ENCODE measurements around the gene NUP214. TPM values are rescaled to one million over a fixed set of nuclear protein-coding genes. Genes with fewer than 3 reads are reported as not detected.

Gene NUP214
- total RNA-seq, 1 donor from 2014 or later, result 30.5 TPM

DNA sequence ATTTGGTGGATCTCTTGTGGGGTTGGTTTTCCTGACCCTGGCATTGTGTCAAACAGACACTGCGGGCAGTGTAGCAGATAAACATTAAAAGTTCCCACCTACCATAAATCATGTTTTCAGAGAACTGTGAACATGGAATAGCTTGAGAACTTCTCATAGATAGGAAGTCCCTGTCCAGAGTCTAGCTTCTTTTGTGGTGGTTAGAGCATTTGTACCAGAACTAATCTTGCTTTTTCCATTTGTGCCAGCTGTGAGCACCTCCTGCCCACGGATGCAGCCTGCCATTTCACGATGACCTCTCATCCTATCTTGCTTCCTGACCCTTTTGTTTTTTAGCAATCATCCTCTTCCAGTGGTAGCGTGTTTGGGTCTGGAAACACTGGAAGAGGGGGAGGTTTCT lies 89.5 kb downstream of the NUP214 start:
- H3K36me3 ChIP-seq (ENCODE audit: control insufficient read depth, insufficient read depth, low read length), result no peaks in the 10 kb centered on the region
- TF ChIP-seq, protein P1, sequence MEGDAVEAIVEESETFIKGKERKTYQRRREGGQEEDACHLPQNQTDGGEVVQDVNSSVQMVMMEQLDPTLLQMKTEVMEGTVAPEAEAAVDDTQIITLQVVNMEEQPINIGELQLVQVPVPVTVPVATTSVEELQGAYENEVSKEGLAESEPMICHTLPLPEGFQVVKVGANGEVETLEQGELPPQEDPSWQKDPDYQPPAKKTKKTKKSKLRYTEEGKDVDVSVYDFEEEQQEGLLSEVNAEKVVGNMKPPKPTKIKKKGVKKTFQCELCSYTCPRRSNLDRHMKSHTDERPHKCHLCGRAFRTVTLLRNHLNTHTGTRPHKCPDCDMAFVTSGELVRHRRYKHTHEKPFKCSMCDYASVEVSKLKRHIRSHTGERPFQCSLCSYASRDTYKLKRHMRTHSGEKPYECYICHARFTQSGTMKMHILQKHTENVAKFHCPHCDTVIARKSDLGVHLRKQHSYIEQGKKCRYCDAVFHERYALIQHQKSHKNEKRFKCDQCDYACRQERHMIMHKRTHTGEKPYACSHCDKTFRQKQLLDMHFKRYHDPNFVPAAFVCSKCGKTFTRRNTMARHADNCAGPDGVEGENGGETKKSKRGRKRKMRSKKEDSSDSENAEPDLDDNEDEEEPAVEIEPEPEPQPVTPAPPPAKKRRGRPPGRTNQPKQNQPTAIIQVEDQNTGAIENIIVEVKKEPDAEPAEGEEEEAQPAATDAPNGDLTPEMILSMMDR (IDR thresholded peaks at IDR 0.05; ENCODE audit: insufficient read depth, low read length, poor library complexity, severe bottlenecking), result no peak

DNA sequence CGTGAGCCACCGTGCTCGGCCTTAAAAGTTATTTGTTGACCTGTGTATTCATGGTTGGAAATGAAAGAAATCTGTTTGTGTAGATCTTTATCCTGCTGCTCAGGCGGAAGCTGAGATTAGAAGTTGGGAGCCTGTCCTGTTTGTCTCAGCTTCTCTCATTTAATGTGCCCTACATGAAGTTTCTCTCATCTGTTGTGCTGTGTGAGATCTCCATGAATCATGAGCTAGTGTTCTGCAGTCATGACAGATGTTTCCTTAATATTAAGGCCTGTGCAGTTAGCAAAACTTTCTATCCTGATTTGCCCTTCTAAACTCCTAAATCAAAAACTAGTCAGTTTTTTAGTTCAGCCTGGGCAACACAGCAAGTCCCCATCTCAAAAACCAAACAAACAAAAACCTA lies 91.4 kb downstream of the NUP214 start:
- no peak overlapping the region for H3K4me3 ChIP-seq (ENCODE audit: low read depth, low read length)
- DNase-seq (ENCODE audit: low read depth), result no peak
- H3K27me3 ChIP-seq (ENCODE audit: control insufficient read depth, insufficient read depth, low read length), result no peaks in the 10 kb centered on the region
- no peaks in the 10 kb centered on the region for H3K36me3 ChIP-seq (ENCODE audit: control insufficient read depth, insufficient read depth, low read length)
- TF ChIP-seq, protein P1 (IDR thresholded peaks at IDR 0.05; ENCODE audit: insufficient read depth, low read length, poor library complexity, severe bottlenecking), result no peak

More for the DNA sequence above, 89.5 kb downstream of the NUP214 start:
- no peaks in the 10 kb centered on the region for H3K27me3 ChIP-seq (ENCODE audit: control insufficient read depth, insufficient read depth, low read length)
- H3K4me3 ChIP-seq (ENCODE audit: low read depth, low read length), result no peak overlapping the region
- no peak for DNase-seq (ENCODE audit: low read depth)

DNA sequence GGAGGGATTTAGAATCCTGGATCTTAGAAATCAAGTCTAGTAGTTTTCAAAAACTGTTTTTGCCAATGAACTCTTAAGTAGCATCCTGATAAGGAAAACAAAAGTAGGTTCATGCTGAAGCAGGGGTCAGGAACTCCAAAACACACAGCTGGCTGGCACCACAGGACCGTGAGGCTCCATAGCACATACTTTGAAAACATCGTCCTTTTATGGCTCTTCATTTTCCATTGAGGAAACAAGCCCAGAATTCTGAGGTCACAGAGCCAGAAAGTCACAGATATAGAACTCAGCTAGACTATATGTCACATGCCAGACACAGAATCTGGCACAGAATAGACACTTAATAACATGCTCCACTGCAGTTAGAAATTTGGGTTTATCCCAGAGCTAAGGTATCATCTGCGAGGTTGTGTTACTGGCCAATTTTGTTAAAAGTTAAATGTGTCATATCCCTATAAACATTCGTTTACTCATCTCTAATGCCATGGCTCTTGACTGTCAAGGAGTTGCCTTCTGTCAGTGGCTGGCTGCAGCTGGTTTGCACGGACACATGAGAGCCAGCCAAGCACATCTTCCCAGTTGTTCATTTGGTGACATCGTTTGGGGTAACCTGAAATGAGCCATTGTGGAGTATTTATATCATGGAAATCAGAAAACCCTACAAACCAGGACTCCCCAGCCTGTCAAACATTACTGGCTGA lies 92.1 kb downstream of the NUP214 start:
- no peaks in the 10 kb centered on the region for H3K36me3 ChIP-seq (ENCODE audit: control insufficient read depth, insufficient read depth, low read length)
- no peak overlapping the region for H3K4me3 ChIP-seq (ENCODE audit: low read depth, low read length)
- H3K27me3 ChIP-seq (ENCODE audit: control insufficient read depth, insufficient read depth, low read length), result no peaks in the 10 kb centered on the region
- TF ChIP-seq, protein P1 (IDR thresholded peaks at IDR 0.05; ENCODE audit: insufficient read depth, low read length, poor library complexity, severe bottlenecking), result no peak
- DNase-seq (ENCODE audit: low read depth), result no peak

DNA sequence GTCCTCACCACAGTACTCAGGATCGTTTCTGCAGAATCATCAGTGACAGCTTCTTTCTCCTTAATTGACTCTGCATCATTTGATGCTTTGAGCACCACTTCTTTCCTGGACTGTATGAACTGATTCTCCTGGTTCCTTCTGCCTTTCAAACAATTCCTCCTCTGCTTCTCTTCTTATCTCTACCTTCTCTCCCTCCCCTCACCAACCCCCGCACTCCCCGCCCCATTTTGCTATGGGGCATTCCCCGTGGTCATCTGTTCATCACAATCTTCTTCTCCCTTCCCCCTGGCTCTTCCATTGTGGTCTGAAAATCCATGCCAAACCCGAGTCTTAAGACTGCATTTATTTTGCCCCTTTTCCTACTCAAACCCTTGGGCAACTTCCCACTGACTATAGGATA lies 93.0 kb downstream of the NUP214 start:
- Histone ChIP-seq H3K36me3 (ENCODE audit: control insufficient read depth, insufficient read depth, low read length) (no peaks in the 10 kb centered on the region), H3K4me3 (ENCODE audit: low read depth, low read length) (no peak overlapping the region), H3K27me3 (ENCODE audit: control insufficient read depth, insufficient read depth, low read length) (no peaks in the 10 kb centered on the region)
- TF ChIP-seq, protein P1 (IDR thresholded peaks at IDR 0.05; ENCODE audit: insufficient read depth, low read length, poor library complexity, severe bottlenecking), result no peak
- no peak for DNase-seq (ENCODE audit: low read depth)

DNA sequence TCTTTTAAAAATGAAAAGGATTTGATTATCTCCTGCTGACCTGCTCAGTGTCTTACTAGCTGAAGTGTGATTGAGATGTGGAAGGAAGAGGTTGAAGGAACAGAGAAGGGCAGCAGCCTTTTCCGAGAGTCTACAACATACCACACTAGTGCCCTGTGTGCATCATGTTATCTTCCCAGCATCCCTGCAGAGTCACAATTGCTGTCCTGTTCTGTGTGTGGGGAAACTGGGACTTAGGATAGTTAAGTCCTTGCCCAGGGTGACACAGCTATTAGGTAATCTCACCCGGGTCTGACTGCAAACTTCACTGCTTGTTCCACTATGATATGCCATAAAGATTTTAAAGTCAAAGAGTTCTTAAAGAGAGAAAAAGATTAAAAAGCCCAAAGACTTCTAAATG lies 95.1 kb downstream of the NUP214 start:
- H3K4me3 ChIP-seq (ENCODE audit: low read depth, low read length), result no peak overlapping the region
- TF ChIP-seq, protein P1 (IDR thresholded peaks at IDR 0.05; ENCODE audit: insufficient read depth, low read length, poor library complexity, severe bottlenecking), result no peak
- no peak for DNase-seq (ENCODE audit: low read depth)
- H3K27me3 ChIP-seq (ENCODE audit: control insufficient read depth, insufficient read depth, low read length), result no peaks in the 10 kb centered on the region
- H3K36me3 ChIP-seq (ENCODE audit: control insufficient read depth, insufficient read depth, low read length), result no peaks in the 10 kb centered on the region

DNA sequence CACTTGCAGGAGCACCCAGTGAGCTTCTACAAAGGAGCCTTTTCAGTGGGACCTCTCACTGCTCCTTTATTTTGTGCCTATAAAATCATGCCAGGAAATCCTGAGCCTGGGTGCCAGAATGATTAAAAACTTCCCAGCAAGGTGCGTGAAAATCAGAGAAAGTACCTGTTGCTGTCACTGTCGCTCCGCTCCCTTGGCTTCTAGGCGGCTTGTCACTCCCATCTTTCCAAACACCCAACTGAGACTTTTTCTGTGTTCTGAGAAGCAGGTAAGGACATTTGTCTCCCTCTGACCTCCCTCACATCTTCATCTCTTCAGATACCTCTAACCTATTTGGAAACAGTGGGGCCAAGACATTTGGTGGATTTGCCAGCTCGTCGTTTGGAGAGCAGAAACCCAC lies 97.1 kb downstream of the NUP214 start:
- DNase-seq (ENCODE audit: low read depth), result no peak
- no peaks in the 10 kb centered on the region for H3K27me3 ChIP-seq (ENCODE audit: control insufficient read depth, insufficient read depth, low read length)
- H3K36me3 ChIP-seq (ENCODE audit: control insufficient read depth, insufficient read depth, low read length), result no peaks in the 10 kb centered on the region
- TF ChIP-seq, protein P1 (IDR thresholded peaks at IDR 0.05; ENCODE audit: insufficient read depth, low read length, poor library complexity, severe bottlenecking), result no peak
- H3K4me3 ChIP-seq (ENCODE audit: low read depth, low read length), result no peak overlapping the region

Measured in kidney epithelial cell (primary cell).